MCF 10A (cell line): ENCODE results near the gene THOC1. TPM values are rescaled to one million over a fixed set of nuclear protein-coding genes. Genes with fewer than 3 reads are reported as not detected.
"Not testable (repeated sequence)": the region's sequence is repeated elsewhere in the genome, so short reads cannot be mapped to it uniquely, and the experiment has no call there.

Experiments used
- BruUV-seq: library from RNA; stranded (reverse); fragments of 400-500 nt; replicated peaks from 2 replicates; lab custom pipeline; 2021; lab: Mats Ljungman, UMichigan
- CTCF ChIA-PET: fragments of 300-600 bp; sonication (Branson Sonifier 250); formaldehyde crosslinking; extraction: SDS; loops from one replicate; lab custom pipeline; 2021; ENCODE audit warnings: antibody characterized with exemption, inconsistent platforms; lab: Yijun Ruan, JAX
- POLR2A ChIA-PET: fragments of 300-600, 350-650 bp; sonication (Branson Sonifier 250); formaldehyde crosslinking; extraction: SDS; loops from one replicate; lab custom pipeline; 2020; ENCODE audit warnings: antibody characterized with exemption, inconsistent platforms; lab: Yijun Ruan, JAX
- DNase-seq: peaks from one replicate; pipeline ENCODE4 v3.0.0-alpha.2; 2018; ENCODE audit not compliant: unreplicated experiment
- H3K27ac Mint-ChIP-seq: one replicate; pipeline ENCODE4 v1.8.0; 2022; ENCODE audit warnings: mild to moderate bottlenecking, low read depth, mixed read lengths; ENCODE audit not compliant: unreplicated experiment
- H3K27me3 Mint-ChIP-seq: one replicate; pipeline ENCODE4 v1.8.0; 2022; ENCODE audit warnings: mixed read lengths; ENCODE audit not compliant: insufficient read depth, unreplicated experiment
- H3K36me3 Mint-ChIP-seq: one replicate; pipeline ENCODE4 v1.8.0; 2022; ENCODE audit warnings: mild to moderate bottlenecking, moderate library complexity, mixed read lengths; ENCODE audit not compliant: insufficient read depth, unreplicated experiment
- H3K4me1 Mint-ChIP-seq: one replicate; pipeline ENCODE4 v1.8.0; 2022; ENCODE audit warnings: mixed read lengths; ENCODE audit not compliant: insufficient read depth, unreplicated experiment
- H3K4me3 Mint-ChIP-seq: one replicate; pipeline ENCODE4 v1.8.0; 2022; ENCODE audit warnings: mild to moderate bottlenecking, moderate library complexity, mixed read lengths; ENCODE audit not compliant: unreplicated experiment
- H3K9me3 Mint-ChIP-seq: one replicate; pipeline ENCODE4 v1.8.0; 2022; ENCODE audit warnings: mixed read lengths; ENCODE audit not compliant: unreplicated experiment
- intact Hi-C: fragments of 100-400 bp; cut with micrococcal nuclease; formaldehyde crosslinking; loops from 2 replicates; pipeline ENCODE4 v1.14.1; 2022
- total RNA-seq: library from RNA; stranded (reverse); gene quantifications from 2 replicates; pipeline ENCODE4 v1.2.3, GENCODE V29; 2022
- TF ChIP-seq, protein P1 (sequence below): fragments of 200-600 bp; IDR thresholded peaks from one replicate; pipeline ENCODE4 v1.8.0; 2022; ENCODE audit warnings: antibody characterized with exemption, mild to moderate bottlenecking; ENCODE audit not compliant: unreplicated experiment

THOC1 gene
- total RNA-seq, 1 experiment from 2014 or later, result 44.6 TPM

DNA sequence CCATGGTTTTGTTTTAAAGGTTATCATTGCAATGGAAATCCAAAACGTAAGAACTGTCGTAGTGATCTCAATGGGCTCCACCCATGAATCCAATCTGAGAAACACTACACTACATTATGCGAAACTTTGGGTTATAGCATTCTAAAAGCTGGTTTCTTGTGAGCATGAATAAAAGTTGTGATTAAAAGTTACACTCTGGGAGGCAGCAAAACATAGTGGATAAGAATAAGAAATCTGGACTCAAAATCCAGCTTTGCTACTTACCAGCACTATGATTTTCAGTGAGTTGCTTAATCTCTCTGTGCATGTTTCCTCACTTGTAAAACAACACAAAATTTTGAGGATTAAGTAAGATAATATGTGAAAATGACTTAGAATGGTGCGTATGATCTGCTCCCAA, 25.7 kb upstream of the THOC1 start:
- DNase-seq, result no peak
- TF ChIP-seq, protein P1, sequence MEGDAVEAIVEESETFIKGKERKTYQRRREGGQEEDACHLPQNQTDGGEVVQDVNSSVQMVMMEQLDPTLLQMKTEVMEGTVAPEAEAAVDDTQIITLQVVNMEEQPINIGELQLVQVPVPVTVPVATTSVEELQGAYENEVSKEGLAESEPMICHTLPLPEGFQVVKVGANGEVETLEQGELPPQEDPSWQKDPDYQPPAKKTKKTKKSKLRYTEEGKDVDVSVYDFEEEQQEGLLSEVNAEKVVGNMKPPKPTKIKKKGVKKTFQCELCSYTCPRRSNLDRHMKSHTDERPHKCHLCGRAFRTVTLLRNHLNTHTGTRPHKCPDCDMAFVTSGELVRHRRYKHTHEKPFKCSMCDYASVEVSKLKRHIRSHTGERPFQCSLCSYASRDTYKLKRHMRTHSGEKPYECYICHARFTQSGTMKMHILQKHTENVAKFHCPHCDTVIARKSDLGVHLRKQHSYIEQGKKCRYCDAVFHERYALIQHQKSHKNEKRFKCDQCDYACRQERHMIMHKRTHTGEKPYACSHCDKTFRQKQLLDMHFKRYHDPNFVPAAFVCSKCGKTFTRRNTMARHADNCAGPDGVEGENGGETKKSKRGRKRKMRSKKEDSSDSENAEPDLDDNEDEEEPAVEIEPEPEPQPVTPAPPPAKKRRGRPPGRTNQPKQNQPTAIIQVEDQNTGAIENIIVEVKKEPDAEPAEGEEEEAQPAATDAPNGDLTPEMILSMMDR, result no peak
- intact Hi-C loops, result loop anchor here (1.0 kb wide), 1 partner anchor 323 kb away; no protein-coding TSS in a partner anchor
- Mint-ChIP-seq H3K27me3 (peaks cover 16% of the 10 kb centered on the region), H3K9me3 (no peaks in the 10 kb centered on the region), H3K36me3 (no peaks in the 10 kb centered on the region), H3K27ac (no peak overlapping the region), H3K4me1 (no peaks in the 10 kb centered on the region), H3K4me3 (no peak overlapping the region)
- BruUV-seq, result no TSS peak
- ChIA-PET CTCF (interaction anchor here (0.6 to 2.5 kb wide), 10 partner anchors 12 to 447 kb away, joined by 3 to 15 read pairs (median 4); no protein-coding TSS in a partner anchor), POLR2A (interaction anchor here (0.6 to 1.3 kb wide), 4 partner anchors 10 to 669 kb away, joined by 4 to 5 read pairs (median 4); no protein-coding TSS in a partner anchor)

GRCh38 chr18:292271-292670, 24.4 kb upstream of the THOC1 start:
- TF ChIP-seq, protein P1, result no peak
- no TSS peak for BruUV-seq
- intact Hi-C loops, result no loop called here
- Mint-ChIP-seq H3K4me3 (no peak overlapping the region), H3K27ac (no peak overlapping the region), H3K9me3 (no peaks in the 10 kb centered on the region), H3K27me3 (peaks cover 16% of the 10 kb centered on the region), H3K36me3 (no peaks in the 10 kb centered on the region), H3K4me1 (no peaks in the 10 kb centered on the region)
- ChIA-PET CTCF (interaction anchor here (0.9 to 2.0 kb wide), 4 partner anchors 29 to 547 kb away, joined by 3 to 6 read pairs (median 4); no protein-coding TSS in a partner anchor), POLR2A (interaction anchor here (1.3 kb wide), 1 partner anchor 323 kb away, joined by 4 read pairs; no protein-coding TSS in a partner anchor)
- DNase-seq, result no peak

DNA sequence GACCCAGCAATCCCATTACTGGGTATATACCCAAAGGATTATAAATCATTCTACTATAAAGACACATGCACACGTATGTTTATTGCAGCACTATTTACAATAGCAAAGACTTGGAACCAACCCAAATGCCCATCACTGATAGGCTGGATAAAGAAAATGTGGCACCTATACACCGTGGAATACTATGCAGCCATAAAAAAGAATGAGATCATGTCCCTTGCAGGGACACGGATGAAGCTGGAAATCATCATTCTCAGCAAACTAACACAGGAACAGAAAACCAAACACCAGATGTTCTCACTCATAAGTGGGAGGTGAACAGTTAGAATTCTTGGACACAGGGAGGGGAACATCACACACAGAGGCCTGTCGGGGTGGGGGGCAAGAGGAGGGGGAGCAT, 22.1 kb upstream of the THOC1 start:
- H3K36me3 Mint-ChIP-seq, BruUV-seq, H3K4me1 Mint-ChIP-seq, H3K9me3 Mint-ChIP-seq, POLR2A ChIA-PET, H3K4me3 Mint-ChIP-seq, DNase-seq, H3K27ac Mint-ChIP-seq: not testable (repeated sequence)
- peaks cover 15% of the 10 kb centered on the region for H3K27me3 Mint-ChIP-seq
- CTCF ChIA-PET, result interaction anchor here (0.8 to 1.8 kb wide), 3 partner anchors 13 to 334 kb away, joined by 5 to 6 read pairs (median 5); no protein-coding TSS in a partner anchor
- intact Hi-C loops, result loop anchor here (5.0 kb wide), 1 partner anchor 547 kb away; no protein-coding TSS in a partner anchor

- TF ChIP-seq, protein P1, result no peak
- intact Hi-C loops, result loop anchor here (5.0 kb wide), 1 partner anchor 548 kb away; no protein-coding TSS in a partner anchor
- Mint-ChIP-seq H3K27ac (no peak overlapping the region), H3K27me3 (peaks cover 5% of the 10 kb centered on the region), H3K4me1 (no peaks in the 10 kb centered on the region), H3K9me3 (no peaks in the 10 kb centered on the region), H3K36me3 (no peaks in the 10 kb centered on the region), H3K4me3 (no peak overlapping the region)
- CTCF ChIA-PET, result interaction anchor here (0.8 to 3.2 kb wide), 4 partner anchors 309 to 335 kb away, joined by 3 to 29 read pairs (median 4); no protein-coding TSS in a partner anchor
- no TSS peak for BruUV-seq
- DNase-seq, result no peak
- POLR2A ChIA-PET, result interaction anchor here (0.8 to 1.1 kb wide), 2 partner anchors 21 to 1773 kb away, joined by 4 read pairs; no protein-coding TSS in a partner anchor
Measured at GRCh38 chr18:289026-289425, 21.2 kb upstream of the THOC1 start.
